Measurements from ENCODE around the gene COL1A2.

Gene COL1A2

DNA sequence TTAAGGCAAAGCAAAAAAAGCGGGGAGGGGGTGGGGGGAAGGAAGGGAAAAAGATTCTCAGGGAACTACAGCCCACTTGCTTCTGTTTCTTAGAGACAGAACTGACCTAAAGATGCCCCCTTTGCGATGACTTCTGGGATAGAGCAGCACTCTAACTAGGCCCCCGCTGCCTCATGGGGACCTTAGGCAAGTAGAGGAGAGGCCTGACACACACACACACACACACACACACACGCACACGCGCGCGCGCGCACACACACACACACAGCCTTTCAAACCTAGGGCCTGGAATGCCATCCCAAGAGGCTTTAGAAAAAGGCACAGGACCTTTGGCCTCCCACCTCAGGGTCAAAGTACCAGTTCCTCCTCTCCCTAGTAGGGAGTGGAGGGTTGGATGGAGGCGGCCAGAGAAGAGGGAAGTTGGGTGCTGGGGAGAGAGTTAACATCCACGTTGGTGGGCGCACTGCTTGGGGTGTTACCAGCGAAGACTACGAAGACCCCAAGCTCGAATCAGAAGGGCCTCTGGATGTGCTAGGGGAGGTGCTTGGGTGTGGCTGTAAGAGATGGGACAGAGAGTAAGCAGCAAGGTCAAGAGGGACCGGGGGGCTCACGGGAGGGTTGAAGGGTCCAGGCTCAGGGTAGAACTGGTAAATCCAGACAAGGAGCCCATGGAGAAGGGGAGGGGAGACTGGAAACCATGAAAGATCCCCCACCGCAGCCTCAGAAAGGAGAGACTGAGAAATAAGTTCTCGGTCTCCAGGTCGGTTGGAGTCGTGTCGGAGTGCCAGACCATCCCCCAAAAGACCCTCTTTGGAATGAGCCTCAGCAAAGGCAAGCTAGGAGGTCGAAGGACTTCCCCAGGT, 1.2 kb upstream of the COL1A2 start:
- H3K27me3 ChIP-seq (ENCODE audit: control insufficient read depth in 2 of 2, insufficient read depth in 2 of 2, low read length in 2 of 2): peaks cover 0 to 10% of the 10 kb centered on the region in 2 donors
- no peaks in the 10 kb centered on the region for H3K4me1 ChIP-seq (ENCODE audit: control insufficient read depth in 2 of 2, insufficient read depth in 2 of 2, low read length in 2 of 2)
- H3K27ac ChIP-seq (ENCODE audit: low read depth in 2 of 2, low read length in 2 of 2): peak overlapping the region; percentile 84 to 85
- peak overlapping the region in 1 of 2 donors; percentile 25 for H3K9ac ChIP-seq (ENCODE audit: low read depth in 1 of 2, low read length in 2 of 2)
- no peaks in the 10 kb centered on the region for H3K9me3 ChIP-seq (ENCODE audit: control insufficient read depth in 2 of 2, low read length in 2 of 2)
- H3K36me3 ChIP-seq (ENCODE audit: control insufficient read depth in 2 of 2, insufficient read depth in 2 of 2, low read length in 2 of 2): no peaks in the 10 kb centered on the region
- H3K4me3 ChIP-seq (ENCODE audit: low read length in 2 of 2): no peak overlapping the region

DNA sequence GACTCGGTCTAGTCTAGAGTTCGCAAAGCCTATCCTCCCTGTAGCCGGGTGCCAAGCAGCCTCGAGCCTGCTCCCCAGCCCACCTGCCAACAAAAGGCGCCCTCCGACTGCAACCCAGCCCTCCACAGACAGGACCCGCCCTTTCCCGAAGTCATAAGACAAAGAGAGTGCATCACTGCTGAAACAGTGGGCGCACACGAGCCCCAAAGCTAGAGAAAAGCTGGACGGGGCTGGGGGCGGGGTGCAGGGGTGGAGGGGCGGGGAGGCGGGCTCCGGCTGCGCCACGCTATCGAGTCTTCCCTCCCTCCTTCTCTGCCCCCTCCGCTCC, 622 bp upstream of the COL1A2 start:
- H3K27me3 ChIP-seq (ENCODE audit: control insufficient read depth in 2 of 2, insufficient read depth in 2 of 2, low read length in 2 of 2): peaks cover 0 to 10% of the 10 kb centered on the region in 2 donors
- H3K27ac ChIP-seq (ENCODE audit: low read depth in 2 of 2, low read length in 2 of 2): peak overlapping the region; percentile 84 to 85
- peak overlapping the region; percentile 18 to 76 for H3K4me3 ChIP-seq (ENCODE audit: low read length in 2 of 2)
- no peak overlapping the region for H3K9ac ChIP-seq (ENCODE audit: low read depth in 1 of 2, low read length in 2 of 2)
- no peaks in the 10 kb centered on the region for H3K4me1 ChIP-seq (ENCODE audit: control insufficient read depth in 2 of 2, insufficient read depth in 2 of 2, low read length in 2 of 2)
- no peaks in the 10 kb centered on the region for H3K36me3 ChIP-seq (ENCODE audit: control insufficient read depth in 2 of 2, insufficient read depth in 2 of 2, low read length in 2 of 2)
- no peaks in the 10 kb centered on the region for H3K9me3 ChIP-seq (ENCODE audit: control insufficient read depth in 2 of 2, low read length in 2 of 2)

GRCh38 chr7:94395141-94396036, 694 bp downstream of the COL1A2 start:
- no peaks in the 10 kb centered on the region for H3K36me3 ChIP-seq (ENCODE audit: control insufficient read depth in 2 of 2, insufficient read depth in 2 of 2, low read length in 2 of 2)
- H3K9me3 ChIP-seq (ENCODE audit: control insufficient read depth in 2 of 2, low read length in 2 of 2): no peaks in the 10 kb centered on the region
- peaks cover 0 to 10% of the 10 kb centered on the region in 2 donors for H3K27me3 ChIP-seq (ENCODE audit: control insufficient read depth in 2 of 2, insufficient read depth in 2 of 2, low read length in 2 of 2)
- peak overlapping the region; percentile 67 to 77 for H3K9ac ChIP-seq (ENCODE audit: low read depth in 1 of 2, low read length in 2 of 2)
- H3K4me3 ChIP-seq (ENCODE audit: low read length in 2 of 2): peak overlapping the region; percentile 52 to 76
- no peaks in the 10 kb centered on the region for H3K4me1 ChIP-seq (ENCODE audit: control insufficient read depth in 2 of 2, insufficient read depth in 2 of 2, low read length in 2 of 2)
- peak overlapping the region; percentile 84 to 85 for H3K27ac ChIP-seq (ENCODE audit: low read depth in 2 of 2, low read length in 2 of 2)

GRCh38 chr7:94396037-94396431, 1.3 kb downstream of the COL1A2 start:
- H3K36me3 ChIP-seq (ENCODE audit: control insufficient read depth in 2 of 2, insufficient read depth in 2 of 2, low read length in 2 of 2): no peaks in the 10 kb centered on the region
- peak overlapping the region; percentile 84 to 85 for H3K27ac ChIP-seq (ENCODE audit: low read depth in 2 of 2, low read length in 2 of 2)
- peak overlapping the region; percentile 52 to 76 for H3K4me3 ChIP-seq (ENCODE audit: low read length in 2 of 2)
- peak overlapping the region; percentile 28 to 67 for H3K9ac ChIP-seq (ENCODE audit: low read depth in 1 of 2, low read length in 2 of 2)
- no peaks in the 10 kb centered on the region for H3K4me1 ChIP-seq (ENCODE audit: control insufficient read depth in 2 of 2, insufficient read depth in 2 of 2, low read length in 2 of 2)
- H3K27me3 ChIP-seq (ENCODE audit: control insufficient read depth in 2 of 2, insufficient read depth in 2 of 2, low read length in 2 of 2): peaks cover 0 to 10% of the 10 kb centered on the region in 2 donors
- no peaks in the 10 kb centered on the region for H3K9me3 ChIP-seq (ENCODE audit: control insufficient read depth in 2 of 2, low read length in 2 of 2)

- Histone ChIP-seq H3K36me3 (ENCODE audit: control insufficient read depth in 2 of 2, insufficient read depth in 2 of 2, low read length in 2 of 2) (no peaks in the 10 kb centered on the region), H3K4me3 (ENCODE audit: low read length in 2 of 2) (peak overlapping the region; percentile 52 to 76), H3K9me3 (ENCODE audit: control insufficient read depth in 2 of 2, low read length in 2 of 2) (no peaks in the 10 kb centered on the region), H3K4me1 (ENCODE audit: control insufficient read depth in 2 of 2, insufficient read depth in 2 of 2, low read length in 2 of 2) (no peaks in the 10 kb centered on the region), H3K9ac (ENCODE audit: low read depth in 1 of 2, low read length in 2 of 2) (no peak overlapping the region), H3K27me3 (ENCODE audit: control insufficient read depth in 2 of 2, insufficient read depth in 2 of 2, low read length in 2 of 2) (peaks cover 0 to 10% of the 10 kb centered on the region in 2 donors), H3K27ac (ENCODE audit: low read depth in 2 of 2, low read length in 2 of 2) (peak overlapping the region; percentile 84 to 85)
Observed at GRCh38 chr7:94396596-94396995, 1.9 kb downstream of the COL1A2 start.

DNA sequence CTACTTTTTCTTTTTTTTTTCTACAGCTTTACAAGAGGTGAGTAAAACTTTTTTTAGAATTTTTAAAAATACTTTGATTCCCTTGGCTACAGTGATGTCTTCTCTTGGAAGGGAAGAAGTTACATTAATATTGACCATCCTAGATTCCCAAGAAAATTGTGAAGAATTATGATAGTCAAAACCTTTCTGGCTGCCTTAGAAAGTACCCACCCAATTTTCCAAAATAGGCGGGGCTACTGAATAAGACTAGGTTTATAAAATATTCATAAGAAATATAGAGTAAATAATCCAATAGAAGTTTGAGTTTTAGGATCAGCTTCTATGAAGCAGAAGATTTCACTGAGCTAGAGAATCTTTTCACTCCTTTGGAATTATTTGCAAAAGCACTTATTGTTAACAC, 3.0 kb downstream of the COL1A2 start:
- Histone ChIP-seq H3K36me3 (ENCODE audit: control insufficient read depth in 2 of 2, insufficient read depth in 2 of 2, low read length in 2 of 2) (no peaks in the 10 kb centered on the region), H3K27ac (ENCODE audit: low read depth in 2 of 2, low read length in 2 of 2) (no peak overlapping the region), H3K4me3 (ENCODE audit: low read length in 2 of 2) (no peak overlapping the region), H3K4me1 (ENCODE audit: control insufficient read depth in 2 of 2, insufficient read depth in 2 of 2, low read length in 2 of 2) (no peaks in the 10 kb centered on the region), H3K9me3 (ENCODE audit: control insufficient read depth in 2 of 2, low read length in 2 of 2) (no peaks in the 10 kb centered on the region), H3K27me3 (ENCODE audit: control insufficient read depth in 2 of 2, insufficient read depth in 2 of 2, low read length in 2 of 2) (peaks cover 0 to 10% of the 10 kb centered on the region in 2 donors), H3K9ac (ENCODE audit: low read depth in 1 of 2, low read length in 2 of 2) (no peak overlapping the region)

GRCh38 chr7:94398841-94399240, 4.1 kb downstream of the COL1A2 start:
- peaks cover 0 to 6% of the 10 kb centered on the region in 2 donors for H3K27me3 ChIP-seq (ENCODE audit: control insufficient read depth in 2 of 2, insufficient read depth in 2 of 2, low read length in 2 of 2)
- no peaks in the 10 kb centered on the region for H3K4me1 ChIP-seq (ENCODE audit: control insufficient read depth in 2 of 2, insufficient read depth in 2 of 2, low read length in 2 of 2)
- no peak overlapping the region for H3K27ac ChIP-seq (ENCODE audit: low read depth in 2 of 2, low read length in 2 of 2)
- no peak overlapping the region for H3K9ac ChIP-seq (ENCODE audit: low read depth in 1 of 2, low read length in 2 of 2)
- no peak overlapping the region for H3K4me3 ChIP-seq (ENCODE audit: low read length in 2 of 2)
- no peaks in the 10 kb centered on the region for H3K9me3 ChIP-seq (ENCODE audit: control insufficient read depth in 2 of 2, low read length in 2 of 2)
- no peaks in the 10 kb centered on the region for H3K36me3 ChIP-seq (ENCODE audit: control insufficient read depth in 2 of 2, insufficient read depth in 2 of 2, low read length in 2 of 2)

DNA sequence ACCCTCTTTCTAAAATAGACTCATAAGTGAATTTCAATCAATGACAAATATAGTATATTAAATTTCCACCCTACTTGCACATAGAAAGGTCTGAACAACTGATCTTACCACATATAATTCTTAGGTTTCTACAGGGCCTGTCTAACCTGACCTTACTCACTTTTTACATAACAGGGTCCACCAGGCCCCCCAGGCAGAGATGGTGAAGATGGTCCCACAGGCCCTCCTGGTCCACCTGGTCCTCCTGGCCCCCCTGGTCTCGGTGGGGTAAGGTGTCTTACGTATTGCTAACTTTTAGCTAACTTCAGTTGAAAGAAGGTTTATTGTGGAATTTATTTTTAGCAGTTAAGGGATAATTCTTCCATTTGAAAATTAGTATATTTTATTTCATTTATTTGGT, 5.3 kb downstream of the COL1A2 start:
- Histone ChIP-seq H3K9ac (ENCODE audit: low read depth in 1 of 2, low read length in 2 of 2) (no peak overlapping the region), H3K36me3 (ENCODE audit: control insufficient read depth in 2 of 2, insufficient read depth in 2 of 2, low read length in 2 of 2) (peaks cover 0 to 3% of the 10 kb centered on the region in 2 donors), H3K9me3 (ENCODE audit: control insufficient read depth in 2 of 2, low read length in 2 of 2) (no peaks in the 10 kb centered on the region), H3K4me1 (ENCODE audit: control insufficient read depth in 2 of 2, insufficient read depth in 2 of 2, low read length in 2 of 2) (no peaks in the 10 kb centered on the region), H3K4me3 (ENCODE audit: low read length in 2 of 2) (no peak overlapping the region), H3K27ac (ENCODE audit: low read depth in 2 of 2, low read length in 2 of 2) (no peak overlapping the region), H3K27me3 (ENCODE audit: control insufficient read depth in 2 of 2, insufficient read depth in 2 of 2, low read length in 2 of 2) (peaks cover 0 to under 1% of the 10 kb centered on the region in 2 donors)

- H3K36me3 ChIP-seq (ENCODE audit: control insufficient read depth in 2 of 2, insufficient read depth in 2 of 2, low read length in 2 of 2): peaks cover 0 to 3% of the 10 kb centered on the region in 2 donors
Observed at GRCh38 chr7:94400643-94401427, 6.1 kb downstream of the COL1A2 start.

More at GRCh38 chr7:94400643-94401427, 6.1 kb downstream of the COL1A2 start:
- no peaks in the 10 kb centered on the region for H3K4me1 ChIP-seq (ENCODE audit: control insufficient read depth in 2 of 2, insufficient read depth in 2 of 2, low read length in 2 of 2)
- H3K9me3 ChIP-seq (ENCODE audit: control insufficient read depth in 2 of 2, low read length in 2 of 2): no peaks in the 10 kb centered on the region
- no peak overlapping the region for H3K4me3 ChIP-seq (ENCODE audit: low read length in 2 of 2)
- no peak overlapping the region for H3K9ac ChIP-seq (ENCODE audit: low read depth in 1 of 2, low read length in 2 of 2)
- H3K27me3 ChIP-seq (ENCODE audit: control insufficient read depth in 2 of 2, insufficient read depth in 2 of 2, low read length in 2 of 2): no peaks in the 10 kb centered on the region
- H3K27ac ChIP-seq (ENCODE audit: low read depth in 2 of 2, low read length in 2 of 2): no peak overlapping the region
